SK-N-SH treated with all-trans-retinoic acid at 6 μM for 48 hours (cell line): ENCODE measurements around the gene ICAM3.

Source experiments
- ATAC-seq: fragments of 200-7000 bp; cut with Tn5 transposase; 3 replicates; pipeline ENCODE4 v1.9.1; 2020; ENCODE audit warnings: mild to moderate bottlenecking, moderate library complexity
- ARNTL ChIP-seq: fragments of 450-650 bp; formaldehyde crosslinking; IDR thresholded peaks from 2 replicates; pipeline ENCODE4 v1.5.0; 2020; ENCODE audit warnings: low read depth, mild to moderate bottlenecking, moderate library complexity, borderline replicate concordance
- BACH2 ChIP-seq: fragments of 250-450 bp; sonication (Bioruptor Pico); IDR thresholded peaks from 2 replicates; pipeline ENCODE4 v1.9.0; 2021; ENCODE audit warnings: mild to moderate bottlenecking, borderline replicate concordance
- CREB5 ChIP-seq: fragments of 250-450 bp; sonication (Bioruptor Pico); IDR thresholded peaks from 2 replicates; pipeline ENCODE4 v1.5.1; 2020; ENCODE audit warnings: low read depth, mild to moderate bottlenecking, moderate library complexity
- CSDC2 ChIP-seq: fragments of 250-450 bp; sonication (Bioruptor Pico); IDR thresholded peaks from 2 replicates; pipeline ENCODE4 v1.5.0; 2020; ENCODE audit warnings: mild to moderate bottlenecking, moderate library complexity
- ESRRG ChIP-seq: fragments of 250-450 bp; sonication (Bioruptor Pico); IDR thresholded peaks from 2 replicates; pipeline ENCODE4 v1.6.1; 2021; ENCODE audit warnings: mild to moderate bottlenecking
- GLIS3 ChIP-seq: fragments of 250-450 bp; sonication (Bioruptor Pico); IDR thresholded peaks from 2 replicates; pipeline ENCODE4 v1.5.0; 2020; ENCODE audit warnings: mild to moderate bottlenecking, moderate library complexity
- ISL1 ChIP-seq: fragments of 250-450 bp; sonication (Bioruptor Pico); IDR thresholded peaks from 2 replicates; pipeline ENCODE4 v2.1.2; 2022; ENCODE audit warnings: mild to moderate bottlenecking, moderate library complexity
- OSR1 ChIP-seq: fragments of 250-450 bp; sonication (Bioruptor Pico); IDR thresholded peaks from 2 replicates; pipeline ENCODE4 v1.8.0; 2022; ENCODE audit warnings: moderate library complexity, mild to moderate bottlenecking, inconsistent platforms
- PATZ1 ChIP-seq: fragments of 250-450 bp; sonication (Bioruptor Pico); IDR thresholded peaks from 2 replicates; pipeline ENCODE4 v1.8.0; 2020; ENCODE audit warnings: mild to moderate bottlenecking, moderate library complexity, borderline replicate concordance
- PPARA ChIP-seq: fragments of 250-450 bp; sonication (Bioruptor Pico); IDR thresholded peaks from 2 replicates; pipeline ENCODE4 v1.5.0; 2020; ENCODE audit warnings: mild to moderate bottlenecking, borderline replicate concordance
- RARB ChIP-seq: fragments of 250-450 bp; sonication (Bioruptor Pico); IDR thresholded peaks from 2 replicates; pipeline ENCODE4 v1.8.0; 2021; ENCODE audit warnings: mild to moderate bottlenecking, moderate library complexity
- SNAI2 ChIP-seq: fragments of 250-450 bp; sonication (Bioruptor Pico); IDR thresholded peaks from 2 replicates; pipeline ENCODE4 v1.5.0; 2020; ENCODE audit warnings: mild to moderate bottlenecking, moderate library complexity
- TCF4 ChIP-seq: fragments of 250-450 bp; sonication (Bioruptor Pico); IDR thresholded peaks from 2 replicates; pipeline ENCODE4 v1.8.0; 2021; ENCODE audit warnings: mild to moderate bottlenecking, moderate library complexity, borderline replicate concordance
- TOX ChIP-seq: fragments of 250-450 bp; sonication (Bioruptor Pico); IDR thresholded peaks from 2 replicates; pipeline ENCODE4 v1.8.0; 2021; ENCODE audit warnings: mild to moderate bottlenecking, moderate library complexity, borderline replicate concordance
- TSHZ2 ChIP-seq: fragments of 250-450 bp; sonication (Bioruptor Pico); IDR thresholded peaks from 2 replicates; pipeline ENCODE4 v1.5.0; 2020; ENCODE audit warnings: mild to moderate bottlenecking, moderate library complexity
- ZC3H10 ChIP-seq: fragments of 250-450 bp; sonication (Bioruptor Pico); IDR thresholded peaks from 2 replicates; pipeline ENCODE4 v1.5.1; 2021; ENCODE audit warnings: mild to moderate bottlenecking, moderate library complexity
- ZFP3 ChIP-seq: fragments of 250-450 bp; sonication (Bioruptor Pico); IDR thresholded peaks from 2 replicates; pipeline ENCODE4 v1.5.0; 2020; ENCODE audit warnings: mild to moderate bottlenecking, moderate library complexity
- ZFP30 ChIP-seq: fragments of 450-650 bp; formaldehyde crosslinking; IDR thresholded peaks from 2 replicates; pipeline ENCODE4 v1.5.0; 2022; ENCODE audit warnings: mild to moderate bottlenecking, moderate library complexity
- ZNF565 ChIP-seq: fragments of 450-650 bp; formaldehyde crosslinking; conservative IDR thresholded peaks from 2 replicates; pipeline ENCODE4 v1.5.0; 2020; ENCODE audit warnings: low read depth, mild to moderate bottlenecking, moderate library complexity
- ZNF70 ChIP-seq: fragments of 450-650 bp; formaldehyde crosslinking; IDR thresholded peaks from 2 replicates; pipeline ENCODE4 v1.5.0; 2020; ENCODE audit warnings: mild to moderate bottlenecking, moderate library complexity
- ZNF8 ChIP-seq: fragments of 450-650 bp; formaldehyde crosslinking; IDR thresholded peaks from 2 replicates; pipeline ENCODE4 v1.5.0; 2020; ENCODE audit warnings: mild to moderate bottlenecking, moderate library complexity

ICAM3 gene

GRCh38 chr19:10332158-10332964 is 7.1 kb downstream of the ICAM3 start:
- ATAC-seq, result no peak; the same call in 2 of the 3 replicates
- TF ChIP-seq RARB (CRISPR knock-in tag) (no peak), PPARA (CRISPR knock-in tag) (no peak), ARNTL (CRISPR knock-in tag) (no peak), TSHZ2 (CRISPR knock-in tag) (no peak), OSR1 (CRISPR knock-in tag) (no peak), ZC3H10 (CRISPR knock-in tag) (no peak), TCF4 (CRISPR knock-in tag) (no peak), PATZ1 (no peak), ZNF8 (CRISPR knock-in tag) (no peak), CSDC2 (CRISPR knock-in tag) (no peak), ZFP3 (CRISPR knock-in tag) (no peak), SNAI2 (CRISPR knock-in tag) (no peak), ISL1 (CRISPR knock-in tag) (no peak), BACH2 (CRISPR knock-in tag) (no peak), GLIS3 (CRISPR knock-in tag) (no peak), ZNF70 (no peak)
- TF ChIP-seq, all 23 proteins: peak for 0

GRCh38 chr19:10329555-10329954 is 9.9 kb downstream of the ICAM3 start:
- TF ChIP-seq ZNF565 (CRISPR knock-in tag) (no peak), CSDC2 (CRISPR knock-in tag) (no peak), ZFP3 (CRISPR knock-in tag) (no peak), ZNF8 (CRISPR knock-in tag) (no peak), ZFP30 (no peak), ZNF70 (no peak), ESRRG (CRISPR knock-in tag) (no peak), TCF4 (CRISPR knock-in tag) (no peak), BACH2 (CRISPR knock-in tag) (no peak), ZC3H10 (CRISPR knock-in tag) (no peak), ARNTL (CRISPR knock-in tag) (no peak)
- TF ChIP-seq, all 23 proteins: peak for 0
- no peak for ATAC-seq

GRCh38 chr19:10328558-10329429 is 10.6 kb downstream of the ICAM3 start:
- ATAC-seq, result no peak
- TF ChIP-seq TOX (CRISPR knock-in tag), result no peak
- no peak for TF ChIP-seq OSR1 (CRISPR knock-in tag)
- TF ChIP-seq TCF4 (CRISPR knock-in tag), result no peak
- TF ChIP-seq ISL1 (CRISPR knock-in tag), result no peak
- TF ChIP-seq GLIS3 (CRISPR knock-in tag), result no peak
- TF ChIP-seq CREB5 (CRISPR knock-in tag), result no peak
- TF ChIP-seq SNAI2 (CRISPR knock-in tag), result no peak
